ENCODE data around the gene DMAP1.

Gene DMAP1

GRCh38 chr1:44230796-44231195, 17.5 kb downstream of the DMAP1 start:
- Histone ChIP-seq H3K4me3 (ENCODE audit: low read length) (no peak overlapping the region), H3K4me1 (ENCODE audit: insufficient read depth, low read length) (no peaks in the 10 kb centered on the region), H3K9ac (ENCODE audit: low read depth, low read length) (no peak overlapping the region), H3K36me3 (ENCODE audit: insufficient read depth, low read depth, low read length) (peaks cover 23% of the 10 kb centered on the region; the same call in 1 of the 2 replicates), H3K27ac (ENCODE audit: low read length) (no peak overlapping the region), H3K9me3 (ENCODE audit: insufficient read depth, low read depth, low read length) (peaks cover 26% of the 10 kb centered on the region), H3K27me3 (ENCODE audit: insufficient read depth, low read length) (no peaks in the 10 kb centered on the region)

GRCh38 chr1:44233593-44233992, 20.3 kb downstream of the DMAP1 start:
- Histone ChIP-seq H3K36me3 (ENCODE audit: insufficient read depth, low read depth, low read length) (peaks cover 15% of the 10 kb centered on the region; the same call in 1 of the 2 replicates), H3K27me3 (ENCODE audit: insufficient read depth, low read length) (no peaks in the 10 kb centered on the region), H3K4me1 (ENCODE audit: insufficient read depth, low read length) (0 out of 2 replicates have a peak, but pooled peaks cover 3% of the 10 kb centered on the region), H3K9me3 (ENCODE audit: insufficient read depth, low read depth, low read length) (0 out of 2 replicates have a peak, but pooled peaks cover 3% of the 10 kb centered on the region), H3K27ac (ENCODE audit: low read length) (no peak overlapping the region), H3K4me3 (ENCODE audit: low read length) (no peak overlapping the region), H3K9ac (ENCODE audit: low read depth, low read length) (no peak overlapping the region)

DNA sequence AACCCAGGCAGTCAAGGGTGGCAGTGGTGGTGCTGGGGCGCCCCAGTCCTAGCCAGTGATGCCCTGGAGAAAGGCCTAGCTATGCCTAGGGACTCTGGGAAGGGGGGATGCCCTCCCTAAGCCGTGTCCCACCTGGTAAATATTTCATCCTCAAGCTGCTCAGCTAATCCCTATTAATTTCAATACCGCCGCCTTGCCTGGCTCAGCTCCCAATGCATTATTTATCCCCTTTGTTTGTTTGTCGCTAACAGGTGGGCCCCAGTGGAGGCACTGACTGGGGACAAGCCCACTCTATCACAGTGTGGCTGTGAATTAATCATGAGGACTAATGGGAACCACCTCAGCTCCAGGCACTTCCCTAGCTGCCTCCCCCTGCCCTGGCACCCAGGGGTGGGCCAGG, 22.5 kb downstream of the DMAP1 start:
- H3K9me3 ChIP-seq (ENCODE audit: insufficient read depth, low read depth, low read length): no peaks in the 10 kb centered on the region
- H3K9ac ChIP-seq (ENCODE audit: low read depth, low read length): no peak overlapping the region
- H3K27me3 ChIP-seq (ENCODE audit: insufficient read depth, low read length): no peaks in the 10 kb centered on the region
- H3K4me3 ChIP-seq (ENCODE audit: low read length): no peak overlapping the region
- no peak overlapping the region for H3K27ac ChIP-seq (ENCODE audit: low read length)
- peaks cover 14% of the 10 kb centered on the region for H3K4me1 ChIP-seq (ENCODE audit: insufficient read depth, low read length)
- peaks cover 13% of the 10 kb centered on the region; the same call in 1 of the 2 replicates for H3K36me3 ChIP-seq (ENCODE audit: insufficient read depth, low read depth, low read length)

DNA sequence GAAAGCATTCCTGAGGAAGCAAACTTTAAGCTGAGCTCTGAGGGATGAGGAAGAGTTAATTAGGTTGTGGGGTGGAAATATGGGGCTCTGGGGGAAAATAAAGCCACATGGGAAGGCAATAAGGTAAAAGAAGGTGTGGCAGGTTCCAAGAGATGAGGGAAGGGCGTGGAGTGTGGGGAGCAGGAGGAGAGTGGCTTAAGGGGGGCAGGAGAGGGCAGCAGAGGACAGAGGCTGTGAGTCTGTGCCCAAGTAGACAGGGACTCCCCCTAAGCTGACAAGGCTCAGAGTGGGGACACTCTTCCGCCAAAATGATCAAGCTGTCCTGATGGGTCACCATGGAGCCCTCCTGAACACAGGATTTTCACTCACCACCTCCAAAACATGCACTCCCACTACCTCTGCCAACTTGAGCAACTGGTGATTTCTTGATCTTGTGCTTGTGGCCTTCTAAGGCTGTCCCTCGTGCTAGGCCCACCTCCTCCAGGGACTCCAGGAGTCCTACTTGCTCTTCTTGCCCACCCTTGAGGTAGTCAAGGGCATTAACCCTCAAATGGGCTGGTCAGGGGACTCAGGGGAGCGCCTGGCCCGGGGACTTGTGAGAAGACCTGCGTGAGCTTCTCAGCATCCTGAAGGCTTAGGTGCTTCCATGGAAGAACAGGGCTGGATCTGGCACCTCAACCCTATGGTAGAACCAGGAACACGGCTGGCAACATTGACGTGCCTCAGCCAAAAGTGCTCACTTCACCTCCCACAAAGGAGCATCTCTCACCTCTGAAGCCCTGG, 23.4 kb downstream of the DMAP1 start:
- H3K9me3 ChIP-seq (ENCODE audit: insufficient read depth, low read depth, low read length): no peaks in the 10 kb centered on the region
- no peak overlapping the region for H3K9ac ChIP-seq (ENCODE audit: low read depth, low read length)
- no peak overlapping the region for H3K4me3 ChIP-seq (ENCODE audit: low read length)
- peaks cover 8% of the 10 kb centered on the region; the same call in 1 of the 2 replicates for H3K36me3 ChIP-seq (ENCODE audit: insufficient read depth, low read depth, low read length)
- peaks cover 14% of the 10 kb centered on the region for H3K4me1 ChIP-seq (ENCODE audit: insufficient read depth, low read length)
- H3K27ac ChIP-seq (ENCODE audit: low read length): no peak overlapping the region
- no peaks in the 10 kb centered on the region for H3K27me3 ChIP-seq (ENCODE audit: insufficient read depth, low read length)

- Histone ChIP-seq H3K9me3 (ENCODE audit: insufficient read depth, low read depth, low read length) (no peaks in the 10 kb centered on the region), H3K27ac (ENCODE audit: low read length) (no peak overlapping the region), H3K9ac (ENCODE audit: low read depth, low read length) (no peak overlapping the region), H3K4me1 (ENCODE audit: insufficient read depth, low read length) (peaks cover 14% of the 10 kb centered on the region), H3K36me3 (ENCODE audit: insufficient read depth, low read depth, low read length) (peaks cover 5% of the 10 kb centered on the region; the same call in 1 of the 2 replicates), H3K4me3 (ENCODE audit: low read length) (no peak overlapping the region; the same call in 1 of the 2 replicates), H3K27me3 (ENCODE audit: insufficient read depth, low read length) (no peaks in the 10 kb centered on the region)
These were observed 24.6 kb downstream of the DMAP1 start for GRCh38 chr1:44237721-44238457.

DNA sequence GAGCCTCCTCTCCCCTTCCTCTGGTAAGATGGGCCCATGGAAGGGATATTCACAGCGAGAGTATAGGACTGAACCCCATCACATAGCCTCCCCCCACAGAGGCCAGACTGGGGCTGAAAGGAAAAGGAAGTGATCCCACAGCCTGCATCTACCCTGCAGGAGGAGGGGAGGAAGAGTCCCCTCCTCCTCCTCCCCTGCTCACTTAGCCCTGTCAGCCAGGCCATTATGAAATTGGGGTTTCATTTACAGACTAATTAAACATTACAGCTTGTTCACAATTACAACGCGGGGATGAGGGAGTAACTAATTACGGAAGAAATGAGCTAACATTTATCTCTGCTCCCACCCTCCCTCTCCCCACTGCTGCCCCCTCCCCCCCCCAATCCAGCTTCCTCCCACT, 25.4 kb downstream of the DMAP1 start:
- Histone ChIP-seq H3K9me3 (ENCODE audit: insufficient read depth, low read depth, low read length) (no peaks in the 10 kb centered on the region), H3K9ac (ENCODE audit: low read depth, low read length) (no peak overlapping the region), H3K36me3 (ENCODE audit: insufficient read depth, low read depth, low read length) (peaks cover 5% of the 10 kb centered on the region; the same call in 1 of the 2 replicates), H3K4me3 (ENCODE audit: low read length) (no peak overlapping the region), H3K4me1 (ENCODE audit: insufficient read depth, low read length) (peaks cover 14% of the 10 kb centered on the region), H3K27me3 (ENCODE audit: insufficient read depth, low read length) (no peaks in the 10 kb centered on the region), H3K27ac (ENCODE audit: low read length) (no peak overlapping the region)

DNA sequence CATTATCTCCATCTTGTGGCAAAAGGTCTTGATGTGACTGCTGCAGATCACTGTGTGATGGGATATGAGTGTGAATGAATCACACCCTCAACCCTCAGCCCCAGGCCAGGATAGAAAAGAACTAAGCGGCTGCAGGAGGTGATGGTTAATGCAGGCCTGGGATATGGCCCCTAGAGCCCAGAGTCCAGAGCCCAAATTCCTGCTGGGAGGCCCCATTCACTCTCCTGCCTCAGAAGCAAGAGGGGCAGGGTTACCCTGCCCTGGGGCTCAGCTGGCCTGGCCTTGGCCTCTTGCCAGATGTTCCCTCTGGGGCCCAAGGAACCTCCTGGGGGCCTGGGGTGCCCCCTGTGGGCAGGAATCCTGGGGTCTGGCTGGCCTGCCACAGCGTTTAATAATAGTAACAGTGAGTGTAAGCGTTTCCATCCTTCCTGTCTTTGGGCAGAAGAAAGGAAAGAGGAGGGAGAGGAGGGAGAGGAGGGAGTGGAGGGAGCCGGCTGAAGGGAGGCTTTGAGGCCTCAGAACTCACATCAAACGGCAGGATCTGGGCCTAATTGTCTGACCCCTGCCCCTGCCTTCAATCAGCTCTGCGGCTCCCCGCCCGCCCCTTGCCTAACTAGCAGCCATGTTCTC, 26.2 kb downstream of the DMAP1 start:
- Histone ChIP-seq H3K9me3 (ENCODE audit: insufficient read depth, low read depth, low read length) (no peaks in the 10 kb centered on the region), H3K9ac (ENCODE audit: low read depth, low read length) (no peak overlapping the region), H3K27me3 (ENCODE audit: insufficient read depth, low read length) (no peaks in the 10 kb centered on the region), H3K4me1 (ENCODE audit: insufficient read depth, low read length) (peaks cover 14% of the 10 kb centered on the region), H3K4me3 (ENCODE audit: low read length) (no peak overlapping the region), H3K36me3 (ENCODE audit: insufficient read depth, low read depth, low read length) (peaks cover 5% of the 10 kb centered on the region; the same call in 1 of the 2 replicates), H3K27ac (ENCODE audit: low read length) (peak overlapping the region; percentile 16)

DNA sequence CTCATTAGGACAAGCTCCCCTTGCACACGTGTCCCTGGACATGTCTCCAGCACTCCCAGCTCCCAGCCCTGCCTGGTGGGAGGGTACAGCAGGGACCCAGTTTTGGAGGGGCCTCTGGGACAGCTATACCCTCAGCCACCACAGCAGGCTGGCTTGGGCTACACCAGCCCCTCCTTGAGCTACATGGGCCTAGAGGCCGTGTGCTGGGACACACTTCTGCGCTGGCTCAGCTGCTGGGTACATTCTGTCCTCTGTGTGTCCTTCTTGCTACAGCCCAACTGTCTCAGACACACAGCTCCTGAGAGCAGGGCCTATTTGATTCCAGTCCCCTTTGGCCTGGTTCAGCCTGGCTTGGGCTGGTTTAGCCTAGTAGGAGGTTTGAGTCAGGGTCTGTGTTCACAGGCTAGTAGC, 26.7 kb downstream of the DMAP1 start:
- H3K9me3 ChIP-seq (ENCODE audit: insufficient read depth, low read depth, low read length): no peaks in the 10 kb centered on the region
- H3K27me3 ChIP-seq (ENCODE audit: insufficient read depth, low read length): no peaks in the 10 kb centered on the region
- H3K27ac ChIP-seq (ENCODE audit: low read length): peak overlapping the region; percentile 16
- peaks cover 14% of the 10 kb centered on the region for H3K4me1 ChIP-seq (ENCODE audit: insufficient read depth, low read length)
- H3K36me3 ChIP-seq (ENCODE audit: insufficient read depth, low read depth, low read length): peaks cover 5% of the 10 kb centered on the region; the same call in 1 of the 2 replicates
- no peak overlapping the region for H3K9ac ChIP-seq (ENCODE audit: low read depth, low read length)
- H3K4me3 ChIP-seq (ENCODE audit: low read length): no peak overlapping the region

DNA sequence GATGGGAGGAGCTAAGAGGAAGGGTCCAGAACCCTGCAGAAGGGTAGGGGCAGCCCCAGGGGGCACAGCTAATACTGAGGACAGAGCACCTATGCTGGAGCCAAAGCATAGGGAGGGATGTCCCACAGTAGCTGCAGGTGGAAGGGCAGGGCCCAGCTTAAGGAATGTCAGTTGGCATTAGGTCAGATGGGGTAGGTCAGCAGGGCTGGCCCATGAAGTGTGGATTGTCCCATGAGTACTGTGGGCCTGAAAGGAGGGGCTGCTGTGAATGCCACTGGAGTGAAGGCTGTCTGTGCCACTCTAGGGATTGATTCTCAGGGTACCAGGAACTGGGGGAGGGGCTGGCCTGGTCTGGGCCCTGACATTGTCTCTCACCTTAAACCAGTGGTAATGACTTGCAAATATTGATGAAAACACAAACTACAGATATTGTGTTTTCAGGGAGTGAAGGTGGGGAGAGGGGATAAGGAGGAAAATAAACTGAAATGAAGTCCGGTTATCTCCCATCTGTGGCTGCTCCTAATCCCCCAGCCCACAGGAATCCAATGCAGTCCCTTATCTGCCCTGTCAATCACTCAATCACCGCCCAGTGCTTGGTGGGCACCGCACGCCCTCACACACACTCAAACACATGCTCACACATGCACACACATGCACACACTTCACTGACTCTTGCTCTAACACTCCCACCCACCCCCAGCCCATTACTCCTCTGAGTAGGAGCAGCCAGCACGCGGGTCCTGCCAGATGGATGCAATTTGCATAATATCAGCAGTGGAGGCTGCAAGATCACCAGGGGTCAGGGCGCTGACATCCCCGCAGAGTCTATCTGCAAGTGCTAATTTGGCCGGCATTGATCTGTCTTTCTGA, 27.8 kb downstream of the DMAP1 start:
- Histone ChIP-seq H3K9me3 (ENCODE audit: insufficient read depth, low read depth, low read length) (no peaks in the 10 kb centered on the region), H3K4me1 (ENCODE audit: insufficient read depth, low read length) (peaks cover 14% of the 10 kb centered on the region), H3K9ac (ENCODE audit: low read depth, low read length) (no peak overlapping the region), H3K27ac (ENCODE audit: low read length) (no peak overlapping the region), H3K4me3 (ENCODE audit: low read length) (no peak overlapping the region), H3K27me3 (ENCODE audit: insufficient read depth, low read length) (no peaks in the 10 kb centered on the region), H3K36me3 (ENCODE audit: insufficient read depth, low read depth, low read length) (peaks cover 5% of the 10 kb centered on the region; the same call in 1 of the 2 replicates)

DNA sequence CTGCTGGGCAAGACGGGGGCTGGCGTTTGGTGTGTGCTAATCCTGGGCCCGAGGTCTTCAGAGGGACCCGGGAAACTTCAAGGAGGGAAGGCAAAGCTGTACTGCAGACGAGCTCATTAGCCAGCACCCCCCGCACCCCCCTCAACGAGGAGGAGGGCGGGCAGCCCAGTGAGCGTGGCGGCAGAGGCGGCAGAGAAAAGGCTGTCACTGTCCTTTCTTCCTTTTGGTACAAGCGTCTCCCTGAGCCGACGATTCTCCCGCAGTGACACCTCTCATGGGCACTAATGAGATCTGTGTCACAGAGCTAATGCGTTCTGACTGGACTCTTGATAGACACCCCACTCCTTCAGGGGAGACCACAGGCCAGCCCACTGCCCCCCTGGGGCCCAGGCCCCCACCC, 29.5 kb downstream of the DMAP1 start:
- Histone ChIP-seq H3K4me3 (ENCODE audit: low read length) (no peak overlapping the region), H3K27me3 (ENCODE audit: insufficient read depth, low read length) (no peaks in the 10 kb centered on the region), H3K4me1 (ENCODE audit: insufficient read depth, low read length) (peaks cover 13% of the 10 kb centered on the region), H3K36me3 (ENCODE audit: insufficient read depth, low read depth, low read length) (peaks cover 13% of the 10 kb centered on the region), H3K9me3 (ENCODE audit: insufficient read depth, low read depth, low read length) (no peaks in the 10 kb centered on the region), H3K27ac (ENCODE audit: low read length) (no peak overlapping the region), H3K9ac (ENCODE audit: low read depth, low read length) (no peak overlapping the region)

All from iPS-20b (cell line).